HFFc6 (cell line): ENCODE results near the gene OMP. TPM values are rescaled to one million over a fixed set of nuclear protein-coding genes. Genes with fewer than 3 reads are reported as not detected.
"Not testable (repeated sequence)": the region's sequence is repeated elsewhere in the genome, so short reads cannot be mapped to it uniquely, and the experiment has no call there.

Experiments used
- DNase-seq: peaks from one replicate; pipeline ENCODE4 v3.0.0-alpha.2; 2018
- H3K27ac Mint-ChIP-seq: 2 replicates; pipeline ENCODE4 v1.8.0; 2020; ENCODE audit warnings: mild to moderate bottlenecking, mixed read lengths
- H3K27me3 Mint-ChIP-seq: 2 replicates; pipeline ENCODE4 v1.8.0; 2021; ENCODE audit warnings: mild to moderate bottlenecking, moderate library complexity, mixed read lengths; ENCODE audit not compliant: insufficient read depth
- H3K36me3 Mint-ChIP-seq: 2 replicates; pipeline ENCODE4 v1.8.0; 2021; ENCODE audit warnings: low read depth, mixed read lengths
- H3K4me1 Mint-ChIP-seq: 2 replicates; pipeline ENCODE4 v1.8.0; 2020; ENCODE audit warnings: low read depth, mixed read lengths
- H3K4me3 Mint-ChIP-seq: 2 replicates; pipeline ENCODE4 v1.8.0; 2020; ENCODE audit warnings: mild to moderate bottlenecking, moderate library complexity, mixed read lengths
- H3K9me3 Mint-ChIP-seq: 2 replicates; pipeline ENCODE4 v1.8.0; 2020; ENCODE audit warnings: mild to moderate bottlenecking, mixed read lengths
- CTCF ChIP-seq: fragments of 200-600 bp; sonication (generic); IDR thresholded peaks from 2 replicates; pipeline ENCODE4 v1.5.0; 2021; ENCODE audit warnings: antibody characterized with exemption, mild to moderate bottlenecking
- total RNA-seq, 6 experiments: library from RNA; stranded (reverse); fragmentation: NEBNext Ultra II Directional; extraction: Animal tissue kit (Norgen Biotek cat#: 25700); gene quantifications; 2 replicates in 1 of 6; 3 replicates in 5 of 6; pipeline ENCODE4 v1.2.3, GENCODE V29; 2021

OMP gene
- total RNA-seq, 6 experiments from 2014 or later: 0.77 TPM; not detected in 5

- TF ChIP-seq CTCF: no peak
- H3K4me1 Mint-ChIP-seq: peaks cover 6% of the 10 kb centered on the region; the same call in 1 of the 2 replicates
- H3K27ac Mint-ChIP-seq: no peak overlapping the region
- no peaks in the 10 kb centered on the region for H3K27me3 Mint-ChIP-seq
- no peaks in the 10 kb centered on the region for H3K9me3 Mint-ChIP-seq
- H3K36me3 Mint-ChIP-seq: no peaks in the 10 kb centered on the region
- H3K4me3 Mint-ChIP-seq: no peak overlapping the region
- no peak for DNase-seq
These were observed 8.4 kb upstream of the OMP start for GRCh38 chr11:77093987-77094840.

- TF ChIP-seq CTCF: peak; percentile 23; the same call in 1 of the 2 replicates
- no peak for DNase-seq
- no peaks in the 10 kb centered on the region for H3K9me3 Mint-ChIP-seq
- peaks cover 6% of the 10 kb centered on the region; the same call in 1 of the 2 replicates for H3K4me1 Mint-ChIP-seq
- no peak overlapping the region for H3K27ac Mint-ChIP-seq
- no peaks in the 10 kb centered on the region for H3K36me3 Mint-ChIP-seq
- no peaks in the 10 kb centered on the region for H3K27me3 Mint-ChIP-seq
- no peak overlapping the region for H3K4me3 Mint-ChIP-seq
These were observed 7.7 kb upstream of the OMP start for GRCh38 chr11:77094841-77095365.

GRCh38 chr11:77095551-77096490, 6.8 kb upstream of the OMP start:
- peaks cover 6% of the 10 kb centered on the region for H3K4me1 Mint-ChIP-seq
- DNase-seq: no peak
- no peaks in the 10 kb centered on the region for H3K9me3 Mint-ChIP-seq
- H3K4me3 Mint-ChIP-seq: no peak overlapping the region
- no peak for TF ChIP-seq CTCF
- no peak overlapping the region for H3K27ac Mint-ChIP-seq
- no peaks in the 10 kb centered on the region for H3K27me3 Mint-ChIP-seq
- H3K36me3 Mint-ChIP-seq: peaks cover 2% of the 10 kb centered on the region

- no peak for DNase-seq
- Mint-ChIP-seq H3K36me3 (peaks cover 6% of the 10 kb centered on the region), H3K27me3 (no peaks in the 10 kb centered on the region; the same call in 1 of the 2 replicates), H3K9me3 (no peaks in the 10 kb centered on the region), H3K4me3 (no peak overlapping the region), H3K4me1 (peaks cover 6% of the 10 kb centered on the region; the same call in 1 of the 2 replicates), H3K27ac (no peak overlapping the region)
- TF ChIP-seq CTCF: no peak
These were observed 6.0 kb upstream of the OMP start for GRCh38 chr11:77096591-77097019.

GRCh38 chr11:77097180-77097579, 5.5 kb upstream of the OMP start:
- not testable (repeated sequence) for H3K36me3 Mint-ChIP-seq, H3K4me3 Mint-ChIP-seq, DNase-seq, H3K27me3 Mint-ChIP-seq, H3K4me1 Mint-ChIP-seq, H3K27ac Mint-ChIP-seq, H3K9me3 Mint-ChIP-seq
